ENCODE data around the gene DPCD.

GRCh38 chr10:101609481-101609880 is 21.4 kb downstream of the DPCD start:
- TF ChIP-seq MAX (IDR thresholded peaks at IDR 0.05; ENCODE audit: insufficient read depth, insufficient read length) = no peak
- TF ChIP-seq, protein P1, sequence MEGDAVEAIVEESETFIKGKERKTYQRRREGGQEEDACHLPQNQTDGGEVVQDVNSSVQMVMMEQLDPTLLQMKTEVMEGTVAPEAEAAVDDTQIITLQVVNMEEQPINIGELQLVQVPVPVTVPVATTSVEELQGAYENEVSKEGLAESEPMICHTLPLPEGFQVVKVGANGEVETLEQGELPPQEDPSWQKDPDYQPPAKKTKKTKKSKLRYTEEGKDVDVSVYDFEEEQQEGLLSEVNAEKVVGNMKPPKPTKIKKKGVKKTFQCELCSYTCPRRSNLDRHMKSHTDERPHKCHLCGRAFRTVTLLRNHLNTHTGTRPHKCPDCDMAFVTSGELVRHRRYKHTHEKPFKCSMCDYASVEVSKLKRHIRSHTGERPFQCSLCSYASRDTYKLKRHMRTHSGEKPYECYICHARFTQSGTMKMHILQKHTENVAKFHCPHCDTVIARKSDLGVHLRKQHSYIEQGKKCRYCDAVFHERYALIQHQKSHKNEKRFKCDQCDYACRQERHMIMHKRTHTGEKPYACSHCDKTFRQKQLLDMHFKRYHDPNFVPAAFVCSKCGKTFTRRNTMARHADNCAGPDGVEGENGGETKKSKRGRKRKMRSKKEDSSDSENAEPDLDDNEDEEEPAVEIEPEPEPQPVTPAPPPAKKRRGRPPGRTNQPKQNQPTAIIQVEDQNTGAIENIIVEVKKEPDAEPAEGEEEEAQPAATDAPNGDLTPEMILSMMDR (IDR thresholded peaks at IDR 0.05; ENCODE audit: extremely low read depth in 1 of 2, insufficient read depth in 1 of 2, low read depth in 1 of 2, low read length in 2 of 2) = no peak
- no peak for TF ChIP-seq JUN (IDR thresholded peaks at IDR 0.05; ENCODE audit: borderline replicate concordance, insufficient read depth, insufficient read length, low read depth)
- TF ChIP-seq POLR2A (IDR thresholded peaks at IDR 0.05; ENCODE audit: low read depth, low read length) = no peak
- TF ChIP-seq MYC (IDR thresholded peaks at IDR 0.05; ENCODE audit: low read depth, low read length) = no peak
- no peak for TF ChIP-seq POLR2AphosphoS5 (IDR thresholded peaks at IDR 0.05; ENCODE audit: insufficient read depth, low read depth, low read length)
- TF ChIP-seq GATA2 (IDR thresholded peaks at IDR 0.05; ENCODE audit: insufficient read depth, insufficient read length, low read depth, low read length) = no peak

All from endothelial cell of umbilical vein (primary cell).